GM18526 (cell line): Measurements from ENCODE around the gene PODN.
A peak's percentile ranks its signal among the peaks of the same experiment; 100 is the strongest.

Source experiments
- POLR2A ChIP-seq: IDR thresholded peaks from 3 replicates; pipeline ENCODE4 v1.6.1; 2011; ENCODE audit not compliant: insufficient read length; ENCODE audit errors: extremely low read depth

Gene PODN, protein sequence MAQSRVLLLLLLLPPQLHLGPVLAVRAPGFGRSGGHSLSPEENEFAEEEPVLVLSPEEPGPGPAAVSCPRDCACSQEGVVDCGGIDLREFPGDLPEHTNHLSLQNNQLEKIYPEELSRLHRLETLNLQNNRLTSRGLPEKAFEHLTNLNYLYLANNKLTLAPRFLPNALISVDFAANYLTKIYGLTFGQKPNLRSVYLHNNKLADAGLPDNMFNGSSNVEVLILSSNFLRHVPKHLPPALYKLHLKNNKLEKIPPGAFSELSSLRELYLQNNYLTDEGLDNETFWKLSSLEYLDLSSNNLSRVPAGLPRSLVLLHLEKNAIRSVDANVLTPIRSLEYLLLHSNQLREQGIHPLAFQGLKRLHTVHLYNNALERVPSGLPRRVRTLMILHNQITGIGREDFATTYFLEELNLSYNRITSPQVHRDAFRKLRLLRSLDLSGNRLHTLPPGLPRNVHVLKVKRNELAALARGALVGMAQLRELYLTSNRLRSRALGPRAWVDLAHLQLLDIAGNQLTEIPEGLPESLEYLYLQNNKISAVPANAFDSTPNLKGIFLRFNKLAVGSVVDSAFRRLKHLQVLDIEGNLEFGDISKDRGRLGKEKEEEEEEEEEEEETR

GRCh38 chr1:53061859-53062707 lies at the start of gene PODN:
Gene PODN, plus strand, starts transcription at chr1:53062213. Its CDS starts 7,643 bp downstream, at chr1:53069856.
- TF ChIP-seq POLR2A = no peak

DNA sequence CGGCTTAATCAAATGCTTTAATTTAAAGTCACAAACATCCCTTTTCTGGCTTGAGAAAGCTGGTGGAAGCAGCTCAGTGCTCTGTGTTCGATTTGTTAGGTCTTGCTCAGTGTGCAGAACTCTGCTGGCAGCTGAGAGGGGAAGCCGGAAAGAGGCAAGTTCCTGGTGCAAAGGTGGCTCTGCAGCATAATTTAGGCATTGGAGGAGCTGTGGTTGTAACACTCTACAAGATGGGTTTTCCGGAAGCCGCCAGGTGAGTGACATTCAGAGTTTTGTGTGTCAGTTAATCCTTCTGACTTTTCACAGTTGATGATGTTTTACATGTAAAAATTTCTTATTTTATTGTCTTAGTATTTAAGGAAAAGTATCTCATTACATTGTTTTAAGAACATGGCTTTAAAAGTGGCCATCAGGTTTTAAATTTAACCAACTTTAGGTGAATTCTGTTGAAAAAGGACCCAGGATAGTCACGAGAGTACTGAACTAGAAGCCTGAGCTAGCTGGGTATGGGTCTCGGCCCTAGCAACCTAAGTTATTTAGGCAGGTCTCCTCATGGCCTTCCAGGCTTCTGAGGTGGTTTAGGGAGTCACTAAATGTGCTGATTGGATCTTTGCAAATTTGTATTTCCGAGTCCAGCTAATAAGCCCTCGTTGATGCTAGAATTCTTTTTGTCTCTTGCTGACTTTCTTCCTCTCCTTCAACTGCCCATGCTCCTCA lies 47.1 kb upstream of the PODN start:
- peak; percentile 37 for TF ChIP-seq POLR2A

GRCh38 chr1:53015508-53015860 lies 46.5 kb upstream of the PODN start:
- no peak for TF ChIP-seq POLR2A

GRCh38 chr1:53016705-53017104 lies 45.3 kb upstream of the PODN start:
- TF ChIP-seq POLR2A = no peak

DNA sequence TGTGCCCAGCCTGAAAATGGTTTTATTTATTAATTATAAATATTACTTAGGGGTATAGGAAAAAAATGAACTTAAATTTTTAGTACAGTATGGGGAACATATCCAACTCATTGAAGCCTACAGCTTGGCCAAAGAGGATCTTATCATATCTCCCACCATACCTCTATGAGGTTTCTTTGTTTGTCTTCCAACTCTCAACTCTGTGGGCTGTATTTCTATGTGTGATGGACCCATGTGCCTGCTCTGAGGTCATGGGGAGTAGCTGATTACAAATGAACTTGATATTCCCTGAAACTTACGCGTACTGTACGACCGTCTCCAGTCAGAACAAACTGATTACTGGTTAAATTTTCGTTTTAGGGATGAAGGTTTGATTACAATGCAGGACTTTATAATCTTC lies 41.4 kb upstream of the PODN start:
- TF ChIP-seq POLR2A = no peak

GRCh38 chr1:53022179-53022578 lies 39.8 kb upstream of the PODN start:
- TF ChIP-seq POLR2A = no peak

GRCh38 chr1:53023546-53023945 lies 38.5 kb upstream of the PODN start:
- TF ChIP-seq POLR2A = no peak

- no peak for TF ChIP-seq POLR2A
Observed at GRCh38 chr1:53024117-53024516, 37.9 kb upstream of the PODN start.

- TF ChIP-seq POLR2A = no peak
Observed at GRCh38 chr1:53025034-53025768, 36.8 kb upstream of the PODN start.

- no peak for TF ChIP-seq POLR2A
Observed at GRCh38 chr1:53025769-53026112, 36.3 kb upstream of the PODN start.

GRCh38 chr1:53026254-53026653 lies 35.8 kb upstream of the PODN start:
- no peak for TF ChIP-seq POLR2A

GRCh38 chr1:53031732-53032131 lies 30.3 kb upstream of the PODN start:
- no peak for TF ChIP-seq POLR2A

DNA sequence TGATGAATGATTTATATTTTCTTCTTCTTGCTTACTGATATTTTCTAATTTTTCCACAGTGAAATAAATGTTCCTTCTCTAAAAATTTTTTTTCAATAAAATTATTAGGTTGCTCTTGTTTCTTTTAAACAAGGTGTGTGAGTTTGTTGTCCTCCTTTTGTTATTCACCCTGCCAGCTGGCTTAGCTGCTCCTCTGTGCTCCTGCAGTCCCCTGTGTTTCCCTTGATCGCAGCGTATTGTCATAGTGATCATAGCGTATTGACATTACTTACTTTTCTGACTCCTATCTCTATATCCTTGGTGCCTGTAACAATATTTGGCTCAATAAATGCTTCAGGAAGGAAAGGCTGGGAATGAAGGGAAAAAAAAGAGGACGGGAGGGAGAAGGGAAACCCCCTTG lies 24.9 kb upstream of the PODN start:
- TF ChIP-seq POLR2A = no peak

DNA sequence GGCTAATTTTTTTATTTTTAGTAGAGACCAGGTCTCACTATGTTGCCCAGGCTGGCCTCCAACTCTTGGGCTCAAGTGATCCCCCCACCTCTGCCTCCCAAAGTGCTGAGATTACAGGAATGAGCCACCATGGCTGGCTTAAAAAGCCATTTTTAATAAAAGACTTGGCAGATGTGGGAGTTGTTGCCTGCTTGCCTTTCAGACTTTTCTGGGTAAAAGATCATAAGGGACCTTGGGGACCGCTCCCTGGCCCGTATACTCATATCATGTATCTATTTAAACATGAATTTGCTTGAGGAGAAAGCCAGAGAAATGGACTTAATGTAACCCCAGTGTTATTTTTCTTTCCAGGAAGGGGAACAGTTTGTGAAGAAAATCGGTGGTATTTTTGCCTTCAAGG lies 23.4 kb upstream of the PODN start:
- TF ChIP-seq POLR2A = no peak

GRCh38 chr1:53043271-53043670 lies 18.7 kb upstream of the PODN start:
- TF ChIP-seq POLR2A = no peak
